Left cardiac atrium (tissue), 4 donors: ENCODE results near the gene SPON1. TPM values are rescaled to one million over a fixed set of nuclear protein-coding genes. Genes with fewer than 3 reads are reported as not detected.

Experiments used
- ATAC-seq, 2 donors: fragments of 200-7000 bp; cut with Tn5 transposase; one replicate each; pipeline ENCODE4 v1.9.1; 2020; ENCODE audit warnings: mild to moderate bottlenecking in 2 of 2, moderate library complexity in 2 of 2
- DNase-seq: peaks from one replicate; pipeline ENCODE4 v3.0.0-alpha.2; 2020
- intact Hi-C, 2 donors: fragments of 100-400 bp; cut with DNase I; formaldehyde crosslinking; loops; one replicate each; pipeline versions ENCODE4 v1.14.1 to v1.15.1; 2022 to 2023
- total RNA-seq, 2 donors: library from RNA; stranded (reverse); fragmentation: NEBNext Ultra II Directional; extraction: Animal tissue kit (Norgen Biotek cat#: 25700); gene quantifications; one replicate each; pipeline ENCODE4 v1.2.1, GENCODE V29; 2021
- donor health status: DM: no; HTN: yes; CAD: no.
- donor health status: DM: no; HTN: yes; CAD: no; lungs with severe emphysema.
- donor health status: DM: yes; HTN: yes; CAD: no.
- donor health status: Dilated cardiomyopathy.

The SPON1 gene
- total RNA-seq, 2 donors from 2014 or later = 21.1 to 23.4 TPM

- no peak for ATAC-seq
- DNase-seq = no peak
- intact Hi-C loops = no loop called here
Measured at GRCh38 chr11:14315130-14315529, 352.6 kb downstream of the SPON1 start.
